GM18870 (cell line): ENCODE data around the gene PMF1.

Experiments
- ATAC-seq: cut with Tn5 transposase; IDR thresholded peaks from one replicate; pipeline ENCODE4 v1.9.1; 2021; ENCODE audit warnings: moderate library complexity; ENCODE audit not compliant: unreplicated experiment

The PMF1 gene

DNA sequence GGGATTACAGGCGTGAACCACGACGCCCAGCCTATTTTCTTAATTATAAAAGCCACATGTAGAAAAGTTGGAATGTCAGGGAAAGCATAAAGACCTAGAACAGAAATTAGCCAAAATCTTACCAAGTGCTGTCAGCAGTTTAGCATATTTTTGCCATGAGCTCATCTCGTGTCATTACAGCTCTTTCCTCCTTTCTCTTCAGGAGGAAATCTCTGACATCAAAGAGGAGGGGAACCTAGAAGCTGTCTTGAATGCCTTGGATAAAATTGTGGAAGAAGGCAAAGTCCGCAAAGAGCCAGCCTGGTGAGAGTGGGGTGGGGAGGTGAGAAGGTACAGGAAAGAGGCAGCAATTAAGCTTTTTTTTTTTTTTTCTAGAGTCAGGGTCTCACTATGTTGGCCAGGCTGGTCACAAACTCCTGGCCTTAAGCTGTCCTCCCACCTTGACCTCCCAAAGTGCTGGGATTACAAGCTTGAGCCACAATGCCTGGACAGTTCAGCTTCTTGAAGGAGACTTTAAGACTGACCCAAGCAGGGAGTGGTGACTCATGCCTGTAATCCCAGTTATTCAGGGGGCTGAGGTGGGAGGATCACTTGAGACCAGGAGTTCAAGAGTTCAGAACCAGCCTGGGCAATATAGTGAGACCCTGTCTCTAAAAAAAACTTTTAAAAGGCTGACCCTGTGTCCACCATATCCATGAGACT, 20.8 kb downstream of the PMF1 start:
- ATAC-seq = no peak

DNA sequence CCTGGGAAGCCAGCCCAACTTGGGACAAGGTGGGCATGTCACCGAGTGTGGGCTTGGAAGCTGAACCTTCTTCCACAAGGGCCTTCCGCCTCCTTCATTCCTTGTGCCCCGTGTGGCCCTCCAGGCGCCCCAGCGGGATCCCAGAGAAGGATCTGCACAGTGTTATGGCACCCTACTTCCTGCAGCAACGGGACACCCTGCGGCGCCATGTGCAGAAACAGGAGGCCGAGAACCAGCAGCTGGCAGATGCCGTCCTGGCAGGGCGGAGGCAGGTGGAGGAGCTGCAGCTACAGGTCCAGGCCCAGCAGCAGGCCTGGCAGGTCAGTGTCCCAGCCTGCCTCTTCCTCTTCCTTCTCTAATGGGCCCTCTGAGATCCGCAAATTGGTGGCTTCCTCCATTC, 23.4 kb downstream of the PMF1 start:
- no peak for ATAC-seq

GRCh38 chr1:156238248-156238647, 25.4 kb downstream of the PMF1 start:
- no peak for ATAC-seq

- ATAC-seq = no peak
Measured at GRCh38 chr1:156241311-156241811, 28.6 kb downstream of the PMF1 start.

DNA sequence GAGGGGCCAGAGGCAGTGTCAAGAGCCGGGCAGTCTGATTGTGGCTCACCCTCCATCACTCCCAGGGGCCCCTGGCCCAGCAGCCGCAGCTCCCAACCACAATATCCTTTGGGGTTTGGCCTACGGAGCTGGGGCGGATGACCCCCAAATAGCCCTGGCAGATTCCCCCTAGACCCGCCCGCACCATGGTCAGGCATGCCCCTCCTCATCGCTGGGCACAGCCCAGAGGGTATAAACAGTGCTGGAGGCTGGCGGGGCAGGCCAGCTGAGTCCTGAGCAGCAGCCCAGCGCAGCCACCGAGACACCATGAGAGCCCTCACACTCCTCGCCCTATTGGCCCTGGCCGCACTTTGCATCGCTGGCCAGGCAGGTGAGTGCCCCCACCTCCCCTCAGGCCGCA, 29.1 kb downstream of the PMF1 start, which contains the start of gene BGLAP:
Gene BGLAP, plus strand, starts transcription at position 259 of the 400 bp plus-strand sequence. Its CDS starts 48 bp downstream, at position 307.
- no peak for ATAC-seq

DNA sequence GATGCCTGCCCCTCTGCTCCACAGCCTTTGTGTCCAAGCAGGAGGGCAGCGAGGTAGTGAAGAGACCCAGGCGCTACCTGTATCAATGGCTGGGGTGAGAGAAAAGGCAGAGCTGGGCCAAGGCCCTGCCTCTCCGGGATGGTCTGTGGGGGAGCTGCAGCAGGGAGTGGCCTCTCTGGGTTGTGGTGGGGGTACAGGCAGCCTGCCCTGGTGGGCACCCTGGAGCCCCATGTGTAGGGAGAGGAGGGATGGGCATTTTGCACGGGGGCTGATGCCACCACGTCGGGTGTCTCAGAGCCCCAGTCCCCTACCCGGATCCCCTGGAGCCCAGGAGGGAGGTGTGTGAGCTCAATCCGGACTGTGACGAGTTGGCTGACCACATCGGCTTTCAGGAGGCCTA, 29.9 kb downstream of the PMF1 start:
- no peak for ATAC-seq

- no peak for ATAC-seq
Measured at GRCh38 chr1:156244126-156244525, 31.3 kb downstream of the PMF1 start.

GRCh38 chr1:156244712-156245111, 31.9 kb downstream of the PMF1 start:
- no peak for ATAC-seq

GRCh38 chr1:156245451-156246232, 32.8 kb downstream of the PMF1 start:
- no peak for ATAC-seq

- no peak for ATAC-seq
Measured at GRCh38 chr1:156246241-156246780, 33.5 kb downstream of the PMF1 start.

- no peak for ATAC-seq
Measured at GRCh38 chr1:156246781-156247459, 34.1 kb downstream of the PMF1 start.

- no peak for ATAC-seq
Measured at GRCh38 chr1:156247460-156248322, 34.9 kb downstream of the PMF1 start, which contains the start of gene PAQR6. TSS of gene PAQR6 (minus strand) at chr1:156248056. CDS start at chr1:156246731, 1,325 bp downstream.

GRCh38 chr1:156248323-156248683, 35.5 kb downstream of the PMF1 start:
- no peak for ATAC-seq

- ATAC-seq = no peak
Measured at GRCh38 chr1:156249593-156249992, 36.8 kb downstream of the PMF1 start.

- ATAC-seq = no peak
Measured at GRCh38 chr1:156251527-156251926, 38.7 kb downstream of the PMF1 start.

GRCh38 chr1:156253634-156254033, 40.8 kb downstream of the PMF1 start:
- no peak for ATAC-seq

- ATAC-seq = no peak
Measured at GRCh38 chr1:156257711-156258110, 44.9 kb downstream of the PMF1 start.

DNA sequence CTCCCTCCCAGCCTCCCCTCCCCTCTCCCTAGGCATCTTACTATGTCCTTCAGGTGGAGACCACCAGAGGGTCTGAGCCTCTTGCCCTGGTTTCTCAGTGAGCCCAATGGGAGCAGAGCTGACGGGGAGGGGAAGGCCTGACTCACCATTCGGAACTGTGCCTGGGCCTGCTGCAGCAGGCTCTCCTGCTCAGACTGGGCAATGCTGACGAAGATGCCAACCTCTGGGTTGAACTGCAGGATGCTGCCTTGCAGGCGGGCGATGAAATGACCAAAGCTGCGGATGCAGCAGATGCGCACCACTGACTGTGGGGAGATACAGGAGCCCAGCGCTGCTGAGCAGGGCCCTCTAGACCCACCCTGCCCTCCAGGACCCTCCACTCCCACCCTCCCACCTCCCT, 46.1 kb downstream of the PMF1 start:
- no peak for ATAC-seq

DNA sequence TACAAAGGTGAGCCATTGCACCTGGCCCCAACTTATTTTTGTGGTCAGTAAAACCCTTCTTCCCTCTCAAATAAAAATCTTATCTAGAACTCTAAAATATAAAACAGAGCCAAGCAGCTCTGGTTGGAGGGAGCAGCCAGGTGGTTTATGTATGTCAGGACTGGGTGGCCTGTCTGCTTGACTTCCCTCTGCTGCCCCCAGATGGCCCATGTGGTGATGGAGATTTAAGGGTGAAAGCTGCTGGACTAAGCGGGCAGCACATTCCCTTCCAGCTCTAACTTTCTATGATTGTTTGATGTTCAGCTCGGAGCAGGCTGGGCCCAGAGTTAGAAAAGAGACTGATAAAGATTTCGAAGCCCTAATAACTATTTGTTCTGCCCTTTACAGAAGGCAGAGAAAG, 47.0 kb downstream of the PMF1 start:
- ATAC-seq = no peak

DNA sequence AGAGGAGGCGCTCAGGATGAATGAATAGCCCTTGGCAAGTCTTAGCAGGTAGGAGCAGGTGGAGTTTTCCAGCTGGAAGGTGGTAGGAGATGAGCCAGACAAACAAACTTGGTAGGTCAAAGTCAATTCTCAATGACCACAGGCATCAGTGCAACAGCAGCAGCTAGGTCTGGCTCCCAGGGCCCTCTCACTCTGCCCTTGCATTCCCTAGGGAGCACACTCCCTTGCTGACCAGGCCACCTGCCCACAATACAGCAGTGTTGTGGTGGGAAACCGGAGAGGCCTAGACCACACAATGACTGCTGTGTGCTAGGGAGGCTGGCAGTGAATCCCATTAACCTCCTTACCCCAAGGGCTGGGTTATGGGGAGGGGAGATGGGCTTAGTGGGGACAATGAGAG, 48.1 kb downstream of the PMF1 start:
- ATAC-seq = no peak
